NCI-H187 treated with DMSO at 0.1 percent for 48 hours (cell line): ENCODE measurements around the gene SYNE3.

Source experiments
- DNase-seq: peaks from one replicate; lab custom pipeline; 2025; lab: John Stamatoyannopoulos, UW

SYNE3 gene

DNA sequence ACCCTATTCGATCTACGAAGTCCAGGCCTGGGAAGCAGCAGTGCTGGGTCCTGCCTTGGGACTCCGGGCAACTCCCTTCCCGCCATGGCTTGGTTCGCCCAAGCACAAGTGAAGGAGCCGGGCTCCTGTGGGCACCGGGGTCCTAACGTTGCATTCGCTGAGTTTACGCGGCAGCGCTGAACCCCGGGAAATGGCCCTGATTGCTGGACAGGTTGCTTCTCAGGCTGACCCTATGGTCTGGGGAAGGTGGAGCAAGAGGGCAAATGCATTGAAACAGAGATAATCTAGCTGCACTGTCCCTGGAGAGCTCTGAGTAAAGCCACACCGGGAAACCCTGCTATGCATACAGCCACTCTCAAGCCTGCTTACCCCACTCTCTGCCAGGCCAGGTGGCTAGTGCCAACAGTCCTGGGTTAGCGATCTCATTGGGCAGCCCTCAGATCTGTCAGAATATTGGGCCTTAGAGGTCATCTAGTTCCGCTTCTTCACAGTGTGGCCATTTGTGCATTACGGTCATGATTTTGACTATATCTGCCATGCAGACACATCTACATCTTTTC, 11.3 kb downstream of the SYNE3 start:
- DNase-seq: no peak

DNA sequence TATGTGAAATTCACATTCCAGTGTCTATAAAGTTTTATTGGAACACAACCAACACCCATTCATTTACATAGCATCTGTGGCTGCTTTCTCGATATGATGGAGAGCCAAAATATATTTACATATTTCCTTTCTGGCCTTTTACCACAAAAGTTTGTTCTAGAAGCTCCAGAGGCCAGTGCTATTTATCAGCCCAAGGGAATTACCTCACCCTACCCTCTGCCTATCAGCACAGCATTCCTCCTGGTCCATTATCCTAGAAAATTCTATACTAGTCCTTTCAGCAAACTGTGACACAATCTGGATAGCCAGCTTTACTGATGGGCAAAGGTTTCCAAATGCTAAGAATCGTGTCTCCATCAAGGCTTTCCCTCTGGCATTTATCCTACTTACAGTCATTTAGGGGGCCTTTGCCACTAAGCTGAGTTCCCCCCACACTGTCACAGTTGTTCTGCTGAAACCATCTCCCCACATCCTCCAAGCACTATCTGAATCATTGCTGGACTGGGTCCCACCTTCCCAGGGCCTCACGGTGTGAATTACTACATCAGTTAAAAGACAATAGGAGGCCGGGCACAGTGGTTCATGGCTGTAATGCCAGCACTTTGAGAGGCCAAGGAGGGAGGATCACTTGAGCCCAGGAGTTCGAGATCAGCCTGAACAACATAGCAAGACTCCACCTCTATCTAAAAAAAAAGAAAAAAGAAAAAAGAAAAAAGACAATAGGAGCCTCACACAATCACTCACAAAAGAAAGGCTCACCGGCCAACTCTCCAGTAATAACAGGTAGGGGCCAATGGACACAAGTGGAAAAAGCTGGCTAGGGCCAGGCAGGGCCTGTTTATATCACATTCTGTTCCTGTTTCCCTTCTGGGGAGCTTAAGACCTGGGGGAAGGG, 12.1 kb downstream of the SYNE3 start:
- DNase-seq: no peak

DNA sequence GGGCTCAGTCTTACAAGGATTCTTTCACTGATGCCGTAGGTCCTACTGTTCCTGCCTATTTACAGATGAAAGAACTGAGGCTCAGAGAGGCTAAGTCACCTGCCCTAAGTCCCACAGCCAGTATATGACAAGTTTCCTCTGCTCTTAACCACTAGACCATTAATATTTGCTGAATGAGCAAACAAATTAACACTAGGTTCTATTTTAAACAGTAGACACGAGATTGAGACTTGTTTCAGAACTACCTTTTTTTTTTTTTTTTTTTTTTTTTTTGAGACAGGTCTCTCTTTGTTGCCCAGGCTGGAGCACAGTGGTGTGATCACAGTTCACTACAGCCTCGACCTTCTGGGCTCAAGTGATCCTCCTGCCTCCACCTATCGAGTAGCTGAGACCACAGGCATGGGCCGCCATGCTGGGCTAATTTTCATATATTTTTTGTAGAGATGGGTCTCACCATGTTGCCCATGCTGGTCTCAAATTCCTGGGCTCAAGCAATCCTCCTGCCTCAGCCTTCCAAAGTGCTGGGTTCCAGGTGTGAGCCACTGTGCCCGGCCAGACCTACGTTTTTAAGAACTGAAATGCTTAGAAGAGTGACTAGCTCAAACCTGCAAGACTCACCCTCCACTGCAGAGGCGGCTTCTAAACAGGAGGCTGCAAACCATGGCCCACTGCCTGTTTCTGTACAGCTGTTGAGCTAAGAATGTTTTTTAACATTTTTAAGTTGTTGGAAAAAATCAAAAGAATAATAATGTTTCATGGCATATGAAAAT, 12.9 kb downstream of the SYNE3 start:
- no peak for DNase-seq

DNA sequence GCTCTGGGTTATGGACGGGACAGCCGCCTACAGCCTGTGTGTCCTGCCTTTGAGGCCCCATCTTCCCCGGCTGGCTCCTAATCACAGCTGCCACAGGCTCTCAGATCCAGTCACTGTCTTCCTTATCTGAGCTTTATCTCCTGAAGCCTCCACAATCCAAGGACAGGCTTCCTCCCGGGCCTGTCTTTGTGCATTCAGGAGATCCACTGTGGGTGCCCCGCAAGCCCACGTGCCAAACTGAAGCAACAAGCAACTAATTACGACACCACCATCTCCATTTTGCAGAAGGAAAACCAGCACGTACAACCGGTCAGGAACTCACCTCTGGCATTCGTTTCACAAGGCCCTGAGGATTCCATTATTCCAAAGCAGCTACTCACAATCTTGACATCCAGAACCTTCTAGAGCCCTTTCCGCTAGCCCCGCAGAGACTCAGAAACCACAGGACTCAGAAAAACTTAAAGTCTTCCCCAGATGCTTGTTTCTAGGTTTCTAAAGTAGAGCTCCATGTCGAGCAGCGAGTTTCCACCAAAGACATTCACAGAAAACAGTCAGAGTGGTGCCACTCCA, 14.0 kb downstream of the SYNE3 start:
- no peak for DNase-seq

DNA sequence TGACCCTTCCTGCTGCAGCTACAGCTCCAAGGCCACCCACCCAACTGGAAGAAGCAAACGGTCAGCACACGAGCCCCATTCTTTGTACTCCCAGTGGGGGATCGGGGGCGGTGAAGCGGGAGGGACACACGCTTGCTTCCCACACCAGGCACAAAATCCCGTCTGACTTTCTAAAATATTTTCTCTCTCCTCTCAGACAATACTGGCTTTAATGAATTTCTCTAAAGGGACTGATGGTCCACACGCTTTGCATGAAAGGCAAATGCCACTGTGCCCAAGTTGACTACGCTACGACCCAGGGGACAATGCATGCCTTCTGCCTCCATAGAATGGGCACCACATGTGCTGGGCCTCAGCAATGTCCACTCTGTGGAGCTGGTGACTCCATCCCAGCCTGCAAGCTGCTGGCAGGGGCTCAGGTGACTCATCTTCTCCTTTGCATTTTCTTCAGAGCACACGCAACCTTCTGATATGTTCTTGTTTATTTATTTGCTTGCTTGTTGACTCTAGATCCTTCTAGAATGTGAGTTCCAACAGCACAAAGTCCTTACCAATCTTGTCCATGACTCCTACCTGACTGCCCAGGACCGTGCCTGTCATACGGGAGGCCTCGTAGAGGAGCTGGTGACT, 15.6 kb downstream of the SYNE3 start:
- DNase-seq: no peak

DNA sequence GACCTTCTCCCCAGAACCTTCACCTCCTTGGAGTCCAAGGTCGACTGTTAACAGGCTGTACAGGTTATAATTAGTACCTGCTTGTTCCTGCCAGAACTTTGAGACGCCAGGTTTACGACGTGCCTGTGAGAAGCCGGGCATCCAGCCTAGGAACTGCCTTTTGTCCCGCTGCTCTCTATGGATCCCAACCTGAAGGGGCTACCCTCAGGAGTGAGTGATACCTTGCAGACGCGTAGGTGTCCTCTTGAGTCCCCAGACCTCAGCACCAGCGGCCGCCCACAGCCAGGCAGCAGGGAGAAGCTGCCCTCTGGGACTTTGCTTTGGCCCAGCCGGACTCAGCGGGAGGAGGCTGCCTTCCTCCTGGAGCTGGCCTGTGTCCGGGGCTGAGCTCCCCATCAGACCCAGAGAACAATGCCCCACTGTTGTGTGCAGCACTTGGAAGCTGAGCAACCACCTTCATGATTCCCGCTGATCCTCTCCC, 16.2 kb downstream of the SYNE3 start:
- DNase-seq: no peak

- DNase-seq: no peak
These were observed 17.1 kb downstream of the SYNE3 start for GRCh38 chr14:95499354-95499750.

DNA sequence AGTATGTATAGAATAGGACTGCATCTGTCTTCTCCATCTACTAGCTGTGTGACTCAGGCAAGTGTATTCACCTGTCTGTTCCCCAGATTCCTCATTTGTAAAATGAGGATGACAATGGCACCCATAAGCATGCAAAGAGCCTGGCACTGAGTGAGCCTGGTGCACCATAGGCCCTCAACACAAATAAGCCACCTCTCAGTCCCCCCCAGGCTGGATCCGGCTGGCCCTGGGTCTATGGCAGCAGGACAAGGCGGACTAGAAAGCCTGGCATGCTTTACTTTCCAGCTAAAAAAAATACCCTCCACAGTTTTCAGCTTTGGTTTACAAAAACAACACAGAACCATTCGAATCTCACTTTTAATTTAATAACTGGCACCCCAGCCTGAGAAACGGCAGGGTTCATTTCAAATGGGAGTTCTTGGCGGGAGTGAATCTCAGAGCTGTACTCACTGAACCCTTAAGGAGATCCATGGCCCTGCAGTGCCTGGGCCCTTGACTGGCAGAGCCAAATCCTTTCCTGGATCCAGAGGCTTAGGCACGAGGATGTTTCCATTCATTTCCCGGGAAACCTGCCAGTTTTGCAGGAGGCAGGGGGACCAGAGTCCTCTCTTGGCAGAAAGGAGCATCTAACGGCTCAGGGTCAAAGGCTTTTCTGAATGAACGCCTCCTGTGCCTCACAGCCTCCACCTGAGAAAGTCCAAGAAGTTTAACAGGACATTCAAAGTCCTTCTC, 17.7 kb downstream of the SYNE3 start:
- no peak for DNase-seq

DNA sequence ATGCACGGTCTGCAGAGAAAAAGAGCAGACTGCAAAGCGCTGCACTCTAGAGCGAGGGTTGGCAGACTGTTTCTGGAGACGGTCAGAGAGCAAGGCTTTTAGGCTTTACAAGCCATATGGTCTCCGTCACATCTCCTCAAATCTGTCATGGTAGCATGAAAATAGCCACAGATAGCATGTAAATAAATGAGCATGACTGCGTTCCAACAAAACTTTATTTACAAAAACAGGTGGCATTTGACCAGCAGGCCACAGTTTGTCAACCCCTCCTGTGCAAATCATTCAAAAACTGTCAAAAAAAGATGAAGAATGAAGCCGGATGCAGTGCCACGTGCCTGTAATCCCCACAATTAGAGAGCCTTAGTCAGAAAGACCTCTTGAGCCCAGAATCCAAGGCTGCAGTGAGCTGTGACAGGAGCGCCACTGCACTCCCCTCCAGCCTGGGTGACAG, 18.9 kb downstream of the SYNE3 start:
- DNase-seq: no peak

GRCh38 chr14:95496690-95497259, 19.7 kb downstream of the SYNE3 start:
- no peak for DNase-seq

GRCh38 chr14:95496111-95496681, 20.3 kb downstream of the SYNE3 start:
- no peak for DNase-seq

GRCh38 chr14:95495538-95496025, 20.9 kb downstream of the SYNE3 start:
- DNase-seq: no peak

GRCh38 chr14:95495076-95495475, 21.4 kb downstream of the SYNE3 start:
- no peak for DNase-seq

DNA sequence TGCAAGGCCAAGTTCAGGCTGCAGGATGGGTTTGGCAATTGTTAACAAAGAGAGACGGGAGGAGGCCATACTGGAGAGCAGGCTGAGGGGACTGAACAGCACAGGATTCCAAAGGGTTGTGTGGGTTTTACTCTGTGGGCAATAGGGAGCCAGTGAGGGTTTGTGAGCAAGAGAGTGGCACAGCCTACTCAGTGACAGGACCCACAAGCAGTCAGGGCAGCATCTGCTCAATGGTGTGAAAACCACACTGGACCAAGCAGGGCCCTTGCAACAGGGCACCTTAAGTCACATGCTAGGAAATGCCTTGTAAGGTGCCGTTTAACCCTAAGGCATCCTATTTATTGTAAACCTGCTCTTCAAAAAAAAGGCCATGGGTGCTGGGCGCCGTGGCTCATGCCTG, 22.0 kb downstream of the SYNE3 start:
- DNase-seq: no peak

DNA sequence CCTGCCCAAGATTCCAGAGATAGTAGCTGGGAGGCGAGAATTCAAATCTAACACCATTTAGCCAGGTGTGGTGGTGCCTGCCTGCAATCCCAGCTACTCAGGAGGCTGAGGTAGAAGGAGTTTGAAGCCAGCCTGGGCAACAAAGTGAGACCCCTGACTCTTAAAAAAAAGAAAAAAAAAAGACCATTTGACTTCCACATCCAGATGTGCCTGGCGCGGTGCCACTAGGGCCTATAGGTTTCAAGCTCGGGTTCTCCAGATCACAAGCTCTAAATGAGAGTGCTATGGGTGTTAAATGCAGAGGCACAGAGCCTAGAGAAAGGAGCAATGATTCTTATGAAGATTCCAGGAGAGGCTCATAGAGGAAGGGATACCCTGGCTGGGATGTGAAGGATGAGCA, 22.5 kb downstream of the SYNE3 start:
- no peak for DNase-seq

DNA sequence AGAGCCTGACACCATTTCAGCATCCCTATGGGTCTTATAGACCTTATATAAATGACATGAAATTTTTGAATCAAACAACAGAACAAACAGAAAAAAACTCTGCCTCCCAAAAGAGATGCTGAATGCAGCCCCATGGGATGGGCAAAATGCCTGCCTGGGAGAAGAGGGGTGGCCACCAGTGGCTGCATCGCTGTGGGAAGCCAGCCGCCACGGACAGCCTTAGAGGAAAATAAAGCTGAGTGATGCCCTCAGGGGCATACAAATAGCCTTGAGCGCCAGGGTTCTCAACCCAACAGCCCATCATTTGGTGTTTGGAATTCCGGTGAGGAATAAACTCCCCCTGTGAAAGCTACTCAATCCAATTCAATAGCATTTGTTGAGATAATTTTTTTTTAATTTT, 22.9 kb downstream of the SYNE3 start:
- no peak for DNase-seq

GRCh38 chr14:95491936-95492608, 24.4 kb downstream of the SYNE3 start:
- DNase-seq: no peak

GRCh38 chr14:95490727-95491451, 25.6 kb downstream of the SYNE3 start:
- no peak for DNase-seq

DNA sequence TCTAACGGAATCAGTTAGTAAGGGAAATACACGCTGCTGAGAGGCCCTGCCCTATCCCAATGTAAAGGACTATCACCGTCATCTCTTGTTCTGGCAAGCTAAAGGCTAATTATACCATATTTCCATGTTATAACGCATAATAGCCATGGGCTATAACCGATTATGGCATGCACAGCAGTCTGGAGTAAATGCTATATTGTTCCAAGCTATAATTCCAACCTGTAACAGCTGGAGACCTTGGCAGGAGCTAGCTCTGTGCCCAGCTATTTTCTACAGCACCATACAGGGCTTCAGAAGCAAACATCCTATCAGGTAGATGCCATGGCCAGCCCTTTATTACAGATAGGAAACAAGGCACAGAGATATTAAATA, 26.3 kb downstream of the SYNE3 start:
- DNase-seq: no peak
